GM20000 (cell line): ENCODE results near the gene NHEJ1.
"Not testable (repeated sequence)": the region's sequence is repeated elsewhere in the genome, so short reads cannot be mapped to it uniquely, and the experiment has no call there.

Experiments
- DNase-seq: peaks from one replicate; pipeline ENCODE4 v3.0.0; 2012; ENCODE audit warnings: low spot score
- CTCF ChIP-seq: IDR thresholded peaks from 2 replicates; pipeline ENCODE4 v1.5.1; 2012; ENCODE audit warnings: mild to moderate bottlenecking, control low read depth; ENCODE audit errors: extremely low read depth, missing control alignments

NHEJ1 gene

GRCh38 chr2:219205981-219206327, 45.3 kb upstream of the NHEJ1 start:
- no peak for DNase-seq

DNA sequence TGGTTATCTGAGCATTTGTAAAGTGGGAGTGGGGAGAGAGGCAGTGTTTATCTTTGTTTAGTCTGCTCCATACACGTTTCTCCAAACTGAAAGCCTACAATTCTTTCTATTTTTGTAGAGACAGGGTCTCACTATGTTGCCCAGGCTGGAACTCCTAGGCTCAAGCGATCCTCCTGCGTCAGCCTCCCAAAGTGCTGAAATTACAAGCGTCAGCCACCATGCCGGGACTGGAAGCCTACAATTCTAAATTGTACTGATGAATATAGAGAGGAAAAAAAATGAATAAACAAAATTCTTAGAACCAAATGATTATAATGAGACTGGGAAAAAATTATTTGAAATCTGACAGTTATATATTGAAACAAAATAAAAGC, 44.5 kb upstream of the NHEJ1 start:
- TF ChIP-seq CTCF: no peak
- DNase-seq: no peak

More at GRCh38 chr2:219205981-219206327, 45.3 kb upstream of the NHEJ1 start:
- TF ChIP-seq CTCF: no peak

GRCh38 chr2:219204425-219205164, 44.0 kb upstream of the NHEJ1 start:
- TF ChIP-seq CTCF: no peak
- no peak for DNase-seq

DNA sequence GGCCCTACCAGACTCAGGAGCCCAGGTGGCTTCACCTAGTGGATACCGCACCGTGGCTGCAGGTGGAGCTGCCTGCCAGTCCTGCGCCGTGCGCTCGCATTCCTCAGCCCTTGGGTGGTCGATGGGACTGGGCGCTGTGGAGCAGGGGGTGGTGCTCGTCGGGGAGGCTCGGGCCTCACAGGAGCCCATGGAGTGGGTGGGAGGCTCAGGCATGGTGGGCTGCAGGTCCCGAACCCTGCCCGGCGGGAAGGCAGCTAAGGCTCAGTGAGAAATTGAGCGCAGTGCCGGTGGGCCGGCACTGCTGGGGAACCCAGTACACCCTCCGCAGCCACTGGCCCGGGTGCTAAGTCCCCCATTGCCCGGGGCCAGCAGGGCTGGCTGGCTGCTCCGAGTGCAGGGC, 40.7 kb upstream of the NHEJ1 start:
- DNase-seq: not testable (repeated sequence)

DNA sequence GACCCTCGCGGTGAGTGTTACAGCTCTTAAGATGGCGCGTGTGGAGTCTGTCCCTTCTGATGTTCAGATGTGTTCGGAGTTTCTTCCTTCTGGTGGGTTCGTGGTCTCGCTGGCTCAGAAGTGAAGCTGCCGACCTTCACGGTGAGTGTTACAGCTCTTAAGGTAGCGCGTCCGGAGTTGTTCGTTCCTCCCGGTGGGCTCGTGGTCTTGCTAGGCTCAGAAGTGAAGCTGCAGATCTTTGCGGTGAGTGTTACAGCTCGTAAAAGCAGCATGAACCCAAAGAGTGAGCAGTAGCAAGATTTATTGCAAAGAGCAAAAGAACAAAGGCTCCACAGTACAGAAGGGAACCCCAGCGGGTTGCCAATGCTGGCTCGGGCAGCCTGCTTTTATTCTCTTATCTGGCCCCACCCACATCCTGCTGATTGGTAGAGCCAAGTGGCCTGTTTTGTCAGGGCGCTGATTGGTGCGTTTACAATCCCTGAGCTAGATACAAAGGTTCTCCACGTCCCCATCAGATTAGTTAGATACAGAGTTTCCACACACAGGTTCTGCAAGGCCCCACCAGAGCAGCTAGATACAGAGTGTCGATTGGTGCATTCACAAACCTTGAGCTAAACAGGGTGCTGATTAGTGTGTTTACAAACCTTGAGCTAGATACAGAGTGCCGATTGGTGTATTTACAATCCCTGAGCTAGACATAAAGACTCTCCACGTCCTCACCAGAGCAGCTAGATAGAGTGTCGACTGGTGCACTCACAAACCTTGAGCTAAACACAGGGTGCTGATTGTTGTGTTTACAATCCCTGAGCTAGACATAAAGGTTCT, 40.1 kb upstream of the NHEJ1 start:
- DNase-seq: not testable (repeated sequence)

DNA sequence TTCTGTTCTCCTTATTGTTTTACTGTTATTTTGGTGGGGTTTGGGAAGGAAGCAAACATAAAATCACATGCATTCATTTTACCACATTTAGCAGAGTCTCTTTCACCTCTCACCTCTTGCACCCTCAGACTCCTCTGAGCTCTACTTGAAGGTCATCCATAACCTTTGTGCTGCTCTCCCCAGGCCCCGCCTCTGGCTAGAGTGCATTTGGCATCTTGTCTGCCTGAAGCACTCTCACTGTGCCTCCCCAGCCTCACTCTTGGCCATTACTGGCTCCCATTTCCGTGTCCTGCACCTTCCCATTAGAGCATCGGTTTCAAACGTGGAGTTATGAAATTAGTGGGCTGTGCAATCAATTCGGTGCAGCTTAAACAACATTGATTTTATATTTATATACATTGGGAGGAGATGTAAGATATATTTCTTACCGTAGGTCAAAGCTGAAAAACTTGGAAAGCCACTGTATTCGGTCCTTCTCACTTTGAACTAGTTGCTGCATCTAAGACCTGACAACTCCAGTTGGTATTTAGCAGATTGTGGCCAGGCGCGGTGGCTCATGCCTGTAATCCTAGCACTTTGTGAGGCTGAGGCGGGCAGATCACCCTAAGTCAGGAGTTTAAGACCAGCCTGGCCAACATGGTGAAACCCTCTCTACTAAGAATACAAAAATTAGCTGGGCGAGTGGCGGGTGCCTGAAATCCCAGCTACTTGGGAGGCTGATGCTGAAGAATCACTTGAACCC, 39.0 kb upstream of the NHEJ1 start:
- DNase-seq: no peak
- TF ChIP-seq CTCF: no peak

- TF ChIP-seq CTCF: no peak
- DNase-seq: no peak
Measured at GRCh38 chr2:219198974-219199373, 38.4 kb upstream of the NHEJ1 start.

GRCh38 chr2:219197388-219197787, 36.8 kb upstream of the NHEJ1 start:
- DNase-seq: no peak
- TF ChIP-seq CTCF: no peak
